AG09319 (cell line): ENCODE measurements around the gene MELTF.

ENCODE experiments used
- DNase-seq: peaks from one replicate; pipeline ENCODE4 v3.0.0-alpha.2; 2010; ENCODE audit warnings: low read depth; ENCODE audit errors: extremely low read depth
- CTCF ChIP-seq: IDR thresholded peaks from 2 replicates; pipeline ENCODE4 v1.5.1; 2011; ENCODE audit warnings: low read depth, mild to moderate bottlenecking, inconsistent platforms, low read length, moderate library complexity

The MELTF gene

GRCh38 chr3:196987022-196987421 is 42.6 kb downstream of the MELTF start:
- no peak for DNase-seq
- TF ChIP-seq CTCF = no peak

- no peak for TF ChIP-seq CTCF
- no peak for DNase-seq
Measured at GRCh38 chr3:196985954-196986885, 43.4 kb downstream of the MELTF start.

- no peak for TF ChIP-seq CTCF
- no peak for DNase-seq
Measured at GRCh38 chr3:196985298-196985697, 44.3 kb downstream of the MELTF start.

GRCh38 chr3:196983186-196983585 is 46.4 kb downstream of the MELTF start:
- DNase-seq = no peak
- no peak for TF ChIP-seq CTCF

DNA sequence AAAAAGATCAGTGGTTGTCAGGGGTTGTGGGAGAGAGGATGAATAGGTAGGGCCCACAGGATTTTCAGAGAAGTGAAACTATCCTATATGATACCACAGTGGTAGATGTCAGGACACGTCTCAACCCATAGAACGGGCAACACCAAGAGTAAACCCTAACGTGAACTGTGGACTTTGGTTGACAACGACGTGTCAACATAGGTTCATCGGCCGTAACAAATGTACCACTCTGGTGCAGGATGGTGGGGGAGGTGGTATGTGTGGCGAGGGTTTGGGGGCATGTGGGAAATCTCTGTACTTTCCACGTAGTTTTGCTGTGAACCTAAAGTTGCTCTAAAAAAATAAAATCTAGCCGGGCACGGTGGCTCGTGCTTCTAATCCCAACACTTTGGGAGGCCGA is 48.0 kb downstream of the MELTF start:
- no peak for DNase-seq
- TF ChIP-seq CTCF = no peak

DNA sequence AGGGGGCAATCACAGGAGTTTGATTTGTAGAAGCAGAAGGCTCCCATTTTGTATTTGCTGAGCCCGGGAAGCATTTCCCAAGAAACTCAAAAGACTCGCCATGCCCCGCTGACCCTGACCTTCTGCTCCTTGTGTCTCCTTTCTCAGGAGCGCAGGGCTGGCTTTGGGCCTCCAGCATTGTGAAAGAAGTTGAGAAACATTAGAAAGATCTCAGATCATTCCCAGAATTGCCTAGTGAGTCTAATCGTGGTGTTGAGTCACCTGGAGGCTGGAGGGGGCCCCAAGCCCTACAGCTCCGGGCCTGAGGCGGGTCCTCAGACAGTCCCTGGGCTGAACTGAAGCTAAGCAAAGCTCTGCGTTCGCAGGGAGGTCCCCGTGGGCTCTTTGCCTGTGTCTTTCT is 50.1 kb downstream of the MELTF start:
- peak; percentile 46 for DNase-seq
- no peak for TF ChIP-seq CTCF

DNA sequence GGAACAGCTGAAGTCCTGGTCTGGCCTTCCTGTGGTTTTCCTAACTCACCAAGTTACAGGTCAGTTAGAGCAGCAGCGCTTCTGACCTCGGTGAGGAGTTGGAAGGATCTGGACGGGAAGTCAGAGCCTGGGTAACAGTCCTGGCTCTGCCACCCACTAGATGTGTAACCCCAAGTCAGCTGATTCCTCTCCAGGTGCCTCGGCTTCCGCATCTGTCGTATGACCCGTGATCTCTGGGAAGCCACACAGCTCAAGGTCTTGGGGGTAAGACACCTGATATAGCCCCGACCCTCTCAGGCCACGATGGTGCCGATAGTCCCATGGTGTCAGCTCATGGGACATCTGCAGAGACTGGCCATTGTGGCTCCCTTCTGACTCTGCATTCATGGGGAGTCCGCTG is 52.7 kb downstream of the MELTF start:
- no peak for TF ChIP-seq CTCF
- no peak for DNase-seq
